HCT116 (cell line): ENCODE results near the gene TNRC18.

ENCODE experiments used
- POLR2A ChIP-seq: IDR thresholded peaks from 2 replicates; pipeline ENCODE4 v1.7.0; 2011; ENCODE audit warnings: borderline replicate concordance; ENCODE audit not compliant: insufficient read depth, insufficient read length; ENCODE audit errors: extremely low read depth
- TCF7L2 ChIP-seq: IDR thresholded peaks from 2 replicates; pipeline ENCODE4 v1.7.0; 2011; ENCODE audit warnings: borderline replicate concordance, inconsistent platforms; ENCODE audit not compliant: insufficient read depth, insufficient read length; ENCODE audit errors: extremely low read depth
- TF ChIP-seq, protein P1 (sequence below): IDR thresholded peaks from 2 replicates; pipeline ENCODE4 v1.6.1; 2012

DNA sequence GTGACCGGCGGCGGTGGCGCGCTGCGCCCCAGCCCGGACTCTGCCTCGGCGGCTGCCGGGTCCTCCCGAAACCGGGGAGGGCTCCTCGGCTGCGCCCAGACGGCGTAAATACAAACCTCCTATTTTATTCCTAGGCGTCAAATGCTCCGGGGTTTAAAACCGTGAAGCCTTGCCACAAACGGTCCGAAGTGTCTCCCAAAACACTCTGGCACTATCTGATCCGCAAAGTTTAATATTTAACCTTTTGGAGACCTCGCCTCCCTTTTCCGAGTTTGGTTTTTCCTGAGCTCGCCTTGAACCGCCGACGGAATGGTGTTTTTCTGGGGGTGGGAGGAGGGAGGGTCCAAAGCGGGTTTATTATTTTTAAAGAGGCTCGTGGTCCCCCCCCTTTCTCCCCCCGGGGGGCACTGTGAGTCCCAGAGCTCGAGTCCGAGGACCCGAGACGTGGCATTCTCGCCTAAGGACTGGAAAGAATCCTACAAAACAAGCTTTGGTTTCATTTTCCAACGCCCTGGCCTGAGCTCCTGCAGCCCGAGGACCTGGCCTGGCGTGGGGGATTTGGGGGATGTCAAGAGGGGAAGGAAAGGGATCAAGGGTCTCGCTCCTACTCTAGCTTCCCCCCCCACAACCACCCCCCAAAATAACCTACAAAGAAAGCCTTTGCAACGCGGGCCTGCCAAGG, 1.8 kb downstream of the TNRC18 start:
- no peak for TF ChIP-seq TCF7L2
- TF ChIP-seq POLR2A, result no peak
- TF ChIP-seq, protein P1, sequence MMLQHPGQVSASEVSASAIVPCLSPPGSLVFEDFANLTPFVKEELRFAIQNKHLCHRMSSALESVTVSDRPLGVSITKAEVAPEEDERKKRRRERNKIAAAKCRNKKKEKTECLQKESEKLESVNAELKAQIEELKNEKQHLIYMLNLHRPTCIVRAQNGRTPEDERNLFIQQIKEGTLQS, result no peak
